HG03521 (cell line): ENCODE measurements around the gene SEMA6B.

Experiments
- ATAC-seq: cut with Tn5 transposase; IDR thresholded peaks from one replicate; pipeline ENCODE4 v1.9.1; 2021; ENCODE audit warnings: mild to moderate bottlenecking, moderate library complexity; ENCODE audit not compliant: unreplicated experiment

Gene SEMA6B

GRCh38 chr19:4588291-4588761 is 28.8 kb upstream of the SEMA6B start:
- no peak for ATAC-seq

DNA sequence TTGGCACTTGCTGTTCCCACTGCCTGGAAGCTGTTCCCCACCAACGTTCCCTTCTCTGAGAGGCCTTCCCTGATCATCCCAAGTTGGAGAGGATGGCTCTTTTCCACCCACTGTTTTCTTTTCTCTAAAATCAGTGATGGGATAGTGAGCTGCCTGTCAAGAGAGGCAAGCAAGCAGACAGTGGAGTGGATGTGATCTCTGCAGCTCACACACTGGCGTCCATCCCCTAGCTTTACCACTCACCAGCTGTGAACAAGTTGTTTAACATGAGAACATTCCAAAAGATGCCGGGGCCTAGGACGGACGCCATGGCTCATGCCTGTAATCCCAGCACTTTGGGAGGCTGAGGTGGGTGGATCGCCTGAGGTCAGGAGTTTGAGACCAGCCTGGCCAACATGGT is 28.0 kb upstream of the SEMA6B start:
- ATAC-seq: no peak

DNA sequence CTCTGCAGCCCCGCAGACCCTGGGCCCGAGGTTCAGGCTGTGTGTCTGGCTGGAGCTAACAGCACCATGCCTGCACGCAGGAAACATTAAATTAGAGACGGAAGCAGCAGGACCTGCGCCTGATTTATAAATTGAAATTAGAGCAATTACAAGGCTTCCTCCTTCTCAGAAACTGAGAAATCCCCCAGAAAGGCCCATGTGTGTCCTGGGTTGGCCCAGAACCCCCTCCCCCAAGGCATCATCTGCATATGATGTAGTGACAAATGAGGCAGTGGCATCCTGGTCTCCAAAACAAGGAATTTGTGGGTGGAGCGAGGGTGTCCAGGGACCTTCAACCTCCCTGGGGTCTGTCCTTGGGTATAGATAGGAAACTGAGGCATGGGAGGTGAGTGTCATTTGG is 27.2 kb upstream of the SEMA6B start:
- ATAC-seq: no peak

- ATAC-seq: no peak
Observed at GRCh38 chr19:4586245-4586644, 26.8 kb upstream of the SEMA6B start.

- no peak for ATAC-seq
Observed at GRCh38 chr19:4585556-4585955, 26.1 kb upstream of the SEMA6B start.

DNA sequence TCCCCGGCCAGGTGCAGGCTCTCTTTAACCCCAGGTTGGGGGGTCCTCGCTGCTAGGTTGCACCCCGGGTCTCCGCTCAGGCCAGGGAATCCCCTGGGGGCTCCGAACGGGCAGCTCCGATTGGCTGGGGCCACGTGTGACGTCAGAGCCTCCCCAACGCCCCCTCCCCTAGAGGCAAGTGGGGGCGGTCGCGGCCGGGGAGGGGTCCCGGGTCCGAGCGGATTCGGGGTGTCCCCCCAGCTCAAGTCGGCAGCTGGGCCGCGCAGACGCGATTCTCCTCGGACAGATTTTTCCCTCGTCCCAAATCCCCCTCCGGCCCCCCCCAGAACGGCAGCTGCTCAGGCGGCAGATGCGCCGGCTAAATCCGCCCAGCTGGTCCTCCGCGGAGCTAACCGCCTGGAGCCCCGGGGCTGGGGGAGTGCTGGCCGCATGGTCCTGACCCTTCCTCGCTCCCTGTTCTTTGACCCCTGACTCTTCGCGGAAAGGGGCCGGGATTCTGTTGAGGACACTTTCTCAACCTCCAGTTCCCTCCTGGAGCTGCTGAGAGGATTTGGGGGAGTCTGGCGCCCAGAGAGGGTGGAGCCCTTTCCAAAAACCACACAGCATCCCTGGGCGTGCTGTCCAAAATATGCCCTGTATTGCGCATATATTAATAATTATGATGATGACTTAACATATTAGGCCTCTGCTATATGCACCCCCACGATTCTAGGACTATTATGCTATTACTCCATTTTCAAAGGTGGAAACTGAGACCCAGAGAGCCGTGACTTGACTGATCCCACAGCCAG is 25.4 kb upstream of the SEMA6B start:
- ATAC-seq: no peak

GRCh38 chr19:4583961-4584669 is 24.6 kb upstream of the SEMA6B start:
- no peak for ATAC-seq

GRCh38 chr19:4582980-4583842 is 23.7 kb upstream of the SEMA6B start:
- no peak for ATAC-seq

GRCh38 chr19:4581666-4582553 is 22.4 kb upstream of the SEMA6B start:
- ATAC-seq: no peak

GRCh38 chr19:4580961-4581665 is 21.6 kb upstream of the SEMA6B start:
- ATAC-seq: no peak

DNA sequence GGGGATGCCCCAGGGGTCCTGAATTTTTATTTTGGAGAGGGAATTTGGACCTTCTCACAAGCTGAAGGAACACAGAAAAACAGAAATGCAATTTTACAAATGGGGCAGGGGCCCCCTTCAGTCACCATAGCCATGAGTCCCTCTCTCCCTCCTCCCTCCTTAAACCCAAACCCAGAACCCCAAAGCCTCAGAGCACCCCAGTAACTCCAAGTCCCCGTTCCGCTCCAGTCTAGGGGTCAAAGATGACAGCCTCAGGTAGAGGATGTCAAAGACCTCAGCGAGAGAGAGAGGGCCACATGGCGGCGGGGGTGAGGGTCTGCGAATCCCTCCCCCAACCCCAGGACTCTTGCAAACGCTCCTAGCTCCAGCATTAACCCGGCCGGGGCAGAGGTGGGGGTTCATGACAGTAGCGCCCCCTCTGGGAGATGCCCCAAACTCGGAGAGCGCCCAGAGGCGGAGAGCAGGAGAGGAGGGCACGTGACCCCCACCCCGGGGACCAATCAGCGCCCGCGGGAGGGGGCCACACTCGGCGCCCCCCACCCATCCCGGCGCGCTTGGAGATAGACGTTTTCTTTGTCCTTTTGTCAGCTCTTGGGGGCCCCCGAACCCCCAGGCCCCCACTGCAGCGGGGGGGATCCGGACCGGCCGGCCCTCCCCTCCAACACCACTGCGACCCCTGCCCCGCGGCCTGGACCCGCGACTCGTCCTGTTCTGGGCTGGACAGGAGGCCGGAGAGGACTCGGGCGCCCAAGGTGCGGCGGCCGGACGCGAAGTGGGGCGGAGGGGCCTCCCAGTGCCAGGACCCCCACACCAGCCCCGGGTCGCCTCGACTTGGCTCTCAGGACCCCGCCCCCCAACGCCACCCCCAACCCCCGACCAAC is 20.8 kb upstream of the SEMA6B start:
- no peak for ATAC-seq

DNA sequence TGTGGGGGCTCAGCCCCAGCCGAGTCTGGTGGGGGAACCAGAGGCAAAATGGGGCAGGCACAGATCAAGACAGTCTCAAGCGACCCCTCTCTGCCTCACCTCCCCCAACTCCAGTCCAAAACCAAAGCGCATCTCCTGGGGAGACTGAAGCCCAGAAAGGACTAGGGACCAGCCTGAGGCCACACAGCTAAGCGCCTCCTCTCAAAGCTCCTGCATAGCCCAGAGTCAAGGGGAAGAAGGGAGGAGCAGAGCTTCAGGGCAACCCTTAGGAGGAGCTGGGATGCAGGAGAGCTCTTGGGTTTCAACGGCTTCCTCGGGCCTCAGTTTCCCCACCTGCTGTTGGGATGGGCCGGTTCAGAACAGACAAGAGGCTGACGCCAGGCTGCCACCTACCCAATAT is 19.9 kb upstream of the SEMA6B start:
- ATAC-seq: no peak

GRCh38 chr19:4578552-4579248 is 19.2 kb upstream of the SEMA6B start:
- no peak for ATAC-seq

GRCh38 chr19:4577020-4577782 is 17.7 kb upstream of the SEMA6B start:
- ATAC-seq: no peak

- no peak for ATAC-seq
Observed at GRCh38 chr19:4576016-4576933, 16.8 kb upstream of the SEMA6B start.

GRCh38 chr19:4575267-4576015 is 16.0 kb upstream of the SEMA6B start:
- no peak for ATAC-seq
